RCC 7860 (cell line): ENCODE results near the gene RNF32.
A peak's percentile ranks its signal among the peaks of the same experiment; 100 is the strongest.

Source experiments
- DNase-seq: peaks from one replicate; pipeline ENCODE4 v3.0.0-alpha.2; 2015; ENCODE audit warnings: low spot score
- FAIRE-seq: peaks from 2 replicates; lab custom pipeline; 2012; peaks lifted over from hg19 to GRCh38; lab: Jason Lieb, UNC

RNF32 gene

DNA sequence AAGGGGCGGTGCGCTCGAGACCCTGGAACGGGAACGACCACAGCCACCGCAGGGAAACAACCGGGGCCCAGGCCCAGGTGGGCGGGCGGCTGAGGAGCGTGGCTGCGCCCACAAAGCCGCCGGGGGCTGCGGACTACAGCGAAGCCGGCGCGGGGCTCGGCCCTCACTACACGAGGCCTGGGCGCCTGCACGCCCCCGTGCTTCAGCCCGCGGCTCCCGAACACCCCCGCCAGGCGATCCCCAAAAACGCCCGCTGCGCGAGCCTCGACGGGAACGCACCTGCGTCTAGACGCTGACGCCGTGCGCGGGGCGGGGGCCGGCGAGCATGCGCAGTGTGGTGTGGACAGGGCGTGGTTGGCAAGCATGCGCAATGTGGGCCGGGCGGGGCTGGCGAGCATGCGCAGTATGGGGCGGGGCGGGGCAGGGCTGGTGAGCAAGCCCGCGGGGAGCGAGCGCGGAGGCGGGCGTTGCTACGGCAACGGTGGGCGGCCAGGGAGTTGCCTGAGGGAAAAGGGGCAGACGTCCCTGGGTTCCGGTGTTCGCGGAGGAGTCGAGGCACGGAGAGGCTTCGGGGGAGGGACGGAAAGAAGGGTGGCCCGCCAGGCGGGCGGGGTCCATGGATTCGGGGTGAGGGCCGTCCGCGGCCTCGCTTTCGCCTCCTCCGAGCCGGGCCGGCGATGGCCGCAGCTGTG lies at the start of gene RNF32:
Gene RNF32 (plus strand): TSS at position 518 of the 692 bp plus-strand sequence. CDS start 3,104 bp downstream, outside the sequence.
- FAIRE-seq = no peak
- peak; percentile 84 for DNase-seq

GRCh38 chr7:156592155-156592884 lies 48.3 kb upstream of the RNF32 start:
- no peak for DNase-seq
- FAIRE-seq = no peak

- no peak for DNase-seq
- FAIRE-seq = no peak
These were observed 46.1 kb upstream of the RNF32 start for GRCh38 chr7:156594283-156595080.

GRCh38 chr7:156600496-156600895 lies 40.1 kb upstream of the RNF32 start:
- FAIRE-seq = no peak
- no peak for DNase-seq

DNA sequence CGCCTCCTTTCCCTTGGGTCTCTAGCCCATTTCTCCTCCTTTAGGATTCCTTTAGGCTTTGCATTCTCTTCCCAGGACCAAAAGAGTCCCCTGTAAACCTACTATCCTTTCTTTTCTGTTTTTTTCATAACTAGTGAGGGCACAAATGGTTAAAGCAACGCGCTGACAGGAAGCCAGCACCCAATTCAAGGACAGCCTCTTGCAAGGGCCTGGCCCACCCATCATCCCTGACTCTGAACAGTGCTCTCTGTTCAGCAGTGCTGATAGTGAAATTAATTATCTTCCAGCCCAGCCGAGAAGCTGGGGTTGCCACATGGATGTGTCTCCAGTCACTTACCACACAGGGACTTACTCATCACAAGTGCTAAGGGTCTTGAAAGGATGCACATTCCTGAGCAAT lies 38.3 kb upstream of the RNF32 start:
- no peak for DNase-seq
- no peak for FAIRE-seq

GRCh38 chr7:156603011-156603410 lies 37.6 kb upstream of the RNF32 start:
- DNase-seq = no peak
- FAIRE-seq = no peak

DNA sequence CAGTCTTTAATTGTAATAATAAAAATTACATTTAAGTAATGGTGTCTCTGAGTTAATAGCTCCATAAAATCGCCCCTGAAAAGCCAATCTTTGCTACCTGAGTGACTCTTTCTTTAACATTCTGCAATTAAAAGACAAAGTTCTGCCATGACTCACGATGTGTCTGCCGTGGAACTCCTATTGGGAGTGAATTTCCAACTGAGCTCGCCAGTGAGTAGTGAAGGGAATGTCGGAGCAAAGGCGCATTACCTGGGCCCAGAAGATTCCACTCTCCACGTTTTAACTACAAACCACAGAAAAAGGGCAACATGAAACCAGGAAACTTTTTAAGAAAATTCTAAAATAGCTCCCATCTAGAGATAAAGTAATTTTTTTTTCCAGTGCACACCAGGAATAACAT lies 36.9 kb upstream of the RNF32 start:
- DNase-seq (no peak), FAIRE-seq (no peak)

DNA sequence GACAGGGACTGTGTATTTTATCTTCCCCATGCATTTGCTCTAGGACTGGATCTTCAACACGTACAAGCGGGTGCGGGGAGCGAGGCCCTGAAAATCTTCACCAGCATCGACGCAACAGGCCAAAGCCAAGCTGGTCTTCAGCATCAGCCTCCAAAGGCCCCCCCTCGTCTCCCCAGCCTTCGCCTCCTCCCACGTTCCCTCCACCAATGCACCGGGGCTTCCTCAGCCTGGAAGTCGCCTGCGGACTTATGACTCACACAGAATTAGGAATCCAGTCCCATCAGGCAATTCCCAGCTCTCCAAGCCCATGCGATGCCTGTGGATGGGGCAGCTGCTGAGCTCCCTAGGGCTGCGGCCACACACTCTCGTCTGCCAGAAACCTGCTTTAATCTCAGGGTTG lies 36.3 kb upstream of the RNF32 start:
- DNase-seq = no peak
- FAIRE-seq = no peak

DNA sequence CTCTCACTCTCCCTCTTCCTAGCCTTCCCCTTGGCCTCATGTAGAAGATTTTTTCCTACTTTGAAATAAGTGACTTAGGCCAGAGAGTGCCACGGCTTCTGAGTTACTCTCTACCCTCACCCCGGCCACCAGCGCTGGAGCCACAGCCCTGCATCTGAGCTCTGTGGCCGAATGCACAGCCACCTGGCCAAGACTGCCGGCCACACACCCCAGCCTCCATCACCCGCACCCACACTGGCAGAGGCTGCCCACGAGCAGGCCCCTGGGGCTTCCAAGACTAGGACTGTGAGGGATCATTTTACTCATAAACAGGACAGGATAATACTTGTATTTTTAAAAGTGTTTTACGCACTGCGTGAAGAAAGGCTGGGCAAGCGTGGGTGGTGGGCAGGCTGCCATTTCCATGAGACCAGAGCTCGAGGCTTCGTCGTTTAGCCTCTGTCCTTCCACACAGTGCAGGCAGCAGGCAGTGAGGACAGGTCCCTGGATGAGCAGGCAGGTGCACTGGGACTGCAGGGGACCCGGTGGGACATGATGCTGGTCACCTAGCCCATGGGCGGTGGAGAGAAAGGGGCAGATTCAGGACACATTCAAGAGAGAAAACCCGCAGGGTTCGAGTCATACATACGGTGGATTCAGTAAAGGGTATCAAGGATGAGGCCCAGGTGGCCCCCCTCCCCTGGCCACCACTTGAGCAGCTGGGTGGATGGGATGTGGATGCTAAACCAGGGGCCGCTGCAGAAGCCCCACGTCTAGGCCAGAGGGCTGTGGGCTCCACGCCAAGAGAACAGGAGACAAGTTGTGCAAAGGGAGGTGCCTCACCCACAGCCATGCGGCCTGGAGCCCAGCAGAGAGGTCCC lies 35.5 kb upstream of the RNF32 start:
- DNase-seq (no peak), FAIRE-seq (no peak)

DNA sequence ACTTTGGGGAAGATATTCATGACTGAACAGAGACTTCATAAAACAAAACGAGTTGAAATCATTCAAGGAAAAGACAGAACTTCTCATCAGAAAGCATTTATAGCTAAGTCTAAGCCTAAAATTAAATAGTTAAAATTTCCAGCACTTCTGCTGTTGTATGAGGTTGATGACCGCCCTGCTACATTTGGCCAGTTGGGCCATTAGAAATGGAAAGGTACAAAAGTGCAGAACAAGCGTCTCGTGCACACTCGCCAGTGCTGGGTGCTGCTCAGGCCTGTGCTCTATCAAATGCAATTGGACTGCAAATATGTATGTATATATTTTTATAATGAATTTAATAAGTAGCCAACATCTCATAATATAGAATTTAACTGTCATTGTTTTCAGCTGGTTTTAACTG lies 34.4 kb upstream of the RNF32 start:
- DNase-seq = no peak
- no peak for FAIRE-seq

DNA sequence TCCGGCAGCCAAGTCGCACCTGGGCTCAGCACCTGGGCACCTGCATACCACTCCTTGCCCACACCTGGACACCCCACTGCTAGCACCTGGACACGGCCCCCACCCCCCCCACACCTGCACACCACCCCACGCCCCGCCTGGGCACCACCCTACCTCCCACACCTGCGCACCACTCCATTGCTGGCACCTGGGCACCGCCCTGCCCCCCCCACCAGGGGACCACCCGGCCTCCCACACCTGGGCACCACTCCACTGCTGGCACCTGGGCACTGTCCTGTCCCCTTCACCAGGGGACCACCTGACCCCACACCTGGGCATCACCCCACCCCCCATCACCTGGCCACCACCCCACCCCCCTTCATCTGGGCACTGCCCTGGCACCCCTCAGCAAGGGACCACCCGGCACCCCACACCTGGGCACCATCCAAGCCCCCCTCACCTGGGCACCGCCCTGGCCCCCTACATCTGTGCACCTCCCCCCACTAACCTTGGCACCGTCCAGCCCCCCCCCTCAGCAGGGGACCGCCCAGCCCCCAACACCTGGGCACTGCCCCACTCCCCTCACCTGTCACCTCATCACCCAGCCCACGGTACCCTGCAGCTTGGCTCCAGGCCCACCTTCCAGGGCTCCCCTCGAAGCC lies 33.8 kb upstream of the RNF32 start:
- DNase-seq (no peak), FAIRE-seq (no peak)

- FAIRE-seq (no peak), DNase-seq (no peak)
These were observed 33.0 kb upstream of the RNF32 start for GRCh38 chr7:156607332-156608172.

DNA sequence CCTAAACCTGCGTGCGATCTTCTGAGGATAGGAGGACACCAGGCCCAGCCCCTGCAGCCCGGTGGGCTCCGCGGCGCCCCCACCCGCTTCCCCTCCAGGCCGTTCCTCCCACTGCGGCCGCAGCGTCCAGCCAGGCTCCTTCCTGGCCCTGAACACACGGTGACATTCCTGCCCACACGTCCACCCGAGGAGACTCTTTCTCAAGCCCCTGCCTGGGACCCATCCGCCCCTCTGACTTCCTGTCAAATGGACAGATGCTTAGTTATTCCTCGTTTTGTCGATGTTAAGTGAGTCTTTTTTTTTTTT lies 32.4 kb upstream of the RNF32 start:
- FAIRE-seq (no peak), DNase-seq (no peak)

- no peak for FAIRE-seq
- DNase-seq = no peak
These were observed 31.3 kb upstream of the RNF32 start for GRCh38 chr7:156609010-156609877.

- DNase-seq (no peak), FAIRE-seq (no peak)
These were observed 30.4 kb upstream of the RNF32 start for GRCh38 chr7:156610130-156610529.

DNA sequence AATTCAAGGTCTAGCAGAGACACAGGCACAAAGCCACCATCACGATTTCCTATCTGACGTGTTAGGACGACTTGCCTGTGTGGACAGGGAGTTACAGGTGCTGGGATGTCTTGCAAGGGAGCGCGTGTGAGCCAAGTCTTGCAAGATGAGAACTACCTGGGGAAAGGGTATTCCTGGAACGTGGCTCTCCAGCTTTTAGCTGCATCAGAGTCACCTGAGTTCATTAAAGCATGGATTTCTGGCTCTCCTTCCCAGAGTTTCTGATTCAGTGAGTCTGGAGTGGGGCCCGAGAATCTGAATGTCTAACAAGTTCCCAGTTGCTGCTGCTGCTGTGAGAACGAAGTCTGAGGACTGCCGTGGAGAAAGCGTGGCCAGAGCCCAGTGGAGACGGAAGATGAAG lies 30.0 kb upstream of the RNF32 start:
- FAIRE-seq (no peak), DNase-seq (no peak)

- FAIRE-seq (no peak), DNase-seq (no peak)
These were observed 29.3 kb upstream of the RNF32 start for GRCh38 chr7:156611014-156612010.
